ENCODE data around the gene SCG2.
A peak's percentile ranks its signal among the peaks of the same experiment; 100 is the strongest.

The SCG2 gene, protein sequence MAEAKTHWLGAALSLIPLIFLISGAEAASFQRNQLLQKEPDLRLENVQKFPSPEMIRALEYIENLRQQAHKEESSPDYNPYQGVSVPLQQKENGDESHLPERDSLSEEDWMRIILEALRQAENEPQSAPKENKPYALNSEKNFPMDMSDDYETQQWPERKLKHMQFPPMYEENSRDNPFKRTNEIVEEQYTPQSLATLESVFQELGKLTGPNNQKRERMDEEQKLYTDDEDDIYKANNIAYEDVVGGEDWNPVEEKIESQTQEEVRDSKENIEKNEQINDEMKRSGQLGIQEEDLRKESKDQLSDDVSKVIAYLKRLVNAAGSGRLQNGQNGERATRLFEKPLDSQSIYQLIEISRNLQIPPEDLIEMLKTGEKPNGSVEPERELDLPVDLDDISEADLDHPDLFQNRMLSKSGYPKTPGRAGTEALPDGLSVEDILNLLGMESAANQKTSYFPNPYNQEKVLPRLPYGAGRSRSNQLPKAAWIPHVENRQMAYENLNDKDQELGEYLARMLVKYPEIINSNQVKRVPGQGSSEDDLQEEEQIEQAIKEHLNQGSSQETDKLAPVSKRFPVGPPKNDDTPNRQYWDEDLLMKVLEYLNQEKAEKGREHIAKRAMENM

DNA sequence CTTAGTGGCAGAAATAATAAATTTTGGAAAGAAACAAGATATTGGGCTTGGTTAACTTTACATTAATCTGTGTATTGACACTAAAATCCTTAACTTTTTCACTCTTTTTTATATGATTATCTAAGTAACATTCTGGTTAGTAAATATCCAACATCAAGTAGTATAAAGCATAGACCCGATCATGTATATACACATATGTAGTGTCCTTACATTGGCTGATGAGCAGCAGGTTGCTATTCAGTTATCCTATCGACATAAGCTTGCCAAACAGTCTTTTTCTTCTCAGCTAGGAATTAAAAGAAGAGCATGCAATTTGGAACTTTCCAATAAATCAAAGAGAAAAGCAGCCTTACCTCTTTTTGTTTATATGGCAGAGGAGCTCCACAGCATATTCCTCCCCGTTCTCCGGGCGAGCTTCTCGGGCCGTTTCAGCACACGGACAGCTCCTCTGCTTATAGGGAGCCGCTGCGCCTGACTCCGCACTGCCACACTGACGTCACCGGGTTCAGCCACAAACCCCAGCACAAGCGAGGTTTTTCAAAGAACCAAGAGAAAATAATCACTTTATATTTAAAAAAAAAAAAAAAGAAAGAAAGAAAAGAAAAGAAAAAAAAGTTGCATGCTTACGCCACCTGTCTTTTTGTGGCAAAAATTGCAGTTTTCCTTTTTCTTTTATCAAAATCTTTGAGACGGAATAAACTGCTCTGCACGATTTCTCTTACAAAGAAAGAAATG is at the start of gene SCG2:
Gene SCG2, minus strand, starts transcription at position 430 of the 735 bp plus-strand sequence. CDS start 3,079 bp downstream, outside the sequence.
- Histone ChIP-seq H3K9me3 (ENCODE audit: control insufficient read depth, low read length) (no peaks in the 10 kb centered on the region), H3K79me2 (no peaks in the 10 kb centered on the region), H3K4me2 (ENCODE audit: low read length) (peak within 1 kb of the TSS; percentile 2), H2AFZ (peak within 1 kb of the TSS; percentile 45), H3K27ac (peak within 1 kb of the TSS; percentile 25), H3K36me3 (ENCODE audit: control insufficient read depth, insufficient read depth, low read length) (no peaks in the 10 kb centered on the region), H3K4me1 (peaks cover 8% of the 10 kb centered on the region), H3K4me3 (ENCODE audit: low read depth, low read length) (no peak within 1 kb of the TSS), H3K27me3 (ENCODE audit: control insufficient read depth, insufficient read depth, low read length) (no peaks in the 10 kb centered on the region), H3K9ac (no peak within 1 kb of the TSS)
- TF ChIP-seq, protein P1, sequence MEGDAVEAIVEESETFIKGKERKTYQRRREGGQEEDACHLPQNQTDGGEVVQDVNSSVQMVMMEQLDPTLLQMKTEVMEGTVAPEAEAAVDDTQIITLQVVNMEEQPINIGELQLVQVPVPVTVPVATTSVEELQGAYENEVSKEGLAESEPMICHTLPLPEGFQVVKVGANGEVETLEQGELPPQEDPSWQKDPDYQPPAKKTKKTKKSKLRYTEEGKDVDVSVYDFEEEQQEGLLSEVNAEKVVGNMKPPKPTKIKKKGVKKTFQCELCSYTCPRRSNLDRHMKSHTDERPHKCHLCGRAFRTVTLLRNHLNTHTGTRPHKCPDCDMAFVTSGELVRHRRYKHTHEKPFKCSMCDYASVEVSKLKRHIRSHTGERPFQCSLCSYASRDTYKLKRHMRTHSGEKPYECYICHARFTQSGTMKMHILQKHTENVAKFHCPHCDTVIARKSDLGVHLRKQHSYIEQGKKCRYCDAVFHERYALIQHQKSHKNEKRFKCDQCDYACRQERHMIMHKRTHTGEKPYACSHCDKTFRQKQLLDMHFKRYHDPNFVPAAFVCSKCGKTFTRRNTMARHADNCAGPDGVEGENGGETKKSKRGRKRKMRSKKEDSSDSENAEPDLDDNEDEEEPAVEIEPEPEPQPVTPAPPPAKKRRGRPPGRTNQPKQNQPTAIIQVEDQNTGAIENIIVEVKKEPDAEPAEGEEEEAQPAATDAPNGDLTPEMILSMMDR (IDR thresholded peaks at IDR 0.05): peak; percentile 58

DNA sequence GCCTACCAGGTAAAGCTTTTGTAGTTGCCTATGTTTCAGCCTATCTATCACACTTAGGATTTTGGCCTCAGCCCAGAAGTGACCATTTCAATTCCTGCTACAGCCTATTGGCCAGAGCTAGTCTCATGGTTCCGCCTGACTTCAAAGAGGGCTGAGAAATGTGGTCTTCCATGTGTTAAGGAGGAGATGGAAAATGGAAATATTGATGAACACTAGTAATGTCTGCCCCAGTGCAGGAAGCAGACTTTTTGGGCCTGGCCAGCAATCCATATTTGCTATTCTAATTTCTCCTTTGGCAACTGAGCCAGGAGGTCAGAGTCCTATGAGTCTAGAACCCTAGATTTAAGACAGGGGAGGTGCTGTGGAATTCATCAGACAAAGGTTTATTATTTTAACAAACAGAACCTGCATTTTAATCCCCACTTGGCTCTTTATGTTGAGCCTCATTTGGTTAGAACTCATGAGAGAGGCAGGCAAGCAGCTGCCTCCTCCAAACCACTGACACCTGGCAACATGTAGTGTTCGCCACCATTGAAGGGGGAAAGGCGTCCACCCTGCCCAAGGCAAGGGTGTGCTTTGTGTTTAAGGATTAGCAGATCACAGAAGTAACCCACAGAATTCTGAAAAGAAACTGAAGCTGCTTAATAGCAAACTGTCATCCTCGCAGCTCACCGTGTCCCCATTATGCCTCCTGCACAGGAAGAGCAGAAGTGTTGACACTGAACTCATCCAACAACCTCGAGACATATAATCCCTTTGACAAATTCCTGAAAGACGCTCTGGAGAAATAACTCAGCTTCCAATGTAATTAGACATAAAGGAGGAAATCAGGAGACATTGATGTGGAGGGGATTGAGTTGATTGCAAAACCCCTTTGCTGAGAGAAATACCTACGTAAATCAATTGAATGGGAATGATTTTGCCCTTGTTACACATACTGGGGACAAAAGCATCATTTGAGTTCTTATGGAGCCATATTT is 47.7 kb upstream of the SCG2 start:
- H3K9me3 ChIP-seq (ENCODE audit: control insufficient read depth, low read length): no peaks in the 10 kb centered on the region
- H3K27me3 ChIP-seq (ENCODE audit: control insufficient read depth, insufficient read depth, low read length): no peaks in the 10 kb centered on the region
- no peak overlapping the region for H3K9ac ChIP-seq
- no peak overlapping the region for H3K4me2 ChIP-seq (ENCODE audit: low read length)
- TF ChIP-seq, protein P1 (IDR thresholded peaks at IDR 0.05): no peak
- H2AFZ ChIP-seq: peak overlapping the region; percentile 31
- H3K79me2 ChIP-seq: no peaks in the 10 kb centered on the region
- no peak overlapping the region for H3K4me3 ChIP-seq (ENCODE audit: low read depth, low read length)
- H3K36me3 ChIP-seq (ENCODE audit: control insufficient read depth, insufficient read depth, low read length): no peaks in the 10 kb centered on the region
- H3K4me1 ChIP-seq: peaks cover 21% of the 10 kb centered on the region
- H3K27ac ChIP-seq: no peak overlapping the region

DNA sequence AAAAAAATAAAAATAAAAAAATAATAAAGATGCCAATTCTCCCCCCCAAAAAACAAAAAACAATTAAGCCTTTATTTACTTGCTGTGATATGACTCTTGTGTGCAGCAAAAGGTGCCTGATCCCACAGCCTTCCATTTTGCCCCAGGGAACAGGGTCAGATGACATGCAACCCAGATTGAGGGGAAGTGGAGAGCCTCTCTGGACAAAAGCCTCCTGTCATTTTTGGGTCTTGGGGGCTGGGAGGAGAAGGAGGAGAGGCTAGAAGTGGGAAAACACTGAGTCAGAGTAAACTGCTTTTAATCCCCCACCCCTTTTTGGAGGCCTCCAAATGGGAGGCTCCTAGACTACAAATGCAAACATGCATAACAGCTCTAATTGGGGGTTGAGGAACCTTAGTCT is 46.6 kb upstream of the SCG2 start:
- Histone ChIP-seq H3K36me3 (ENCODE audit: control insufficient read depth, insufficient read depth, low read length) (no peaks in the 10 kb centered on the region), H3K9ac (no peak overlapping the region), H3K79me2 (no peaks in the 10 kb centered on the region), H3K27ac (no peak overlapping the region), H3K4me3 (ENCODE audit: low read depth, low read length) (no peak overlapping the region), H3K9me3 (ENCODE audit: control insufficient read depth, low read length) (no peaks in the 10 kb centered on the region), H3K27me3 (ENCODE audit: control insufficient read depth, insufficient read depth, low read length) (no peaks in the 10 kb centered on the region), H2AFZ (no peak overlapping the region), H3K4me1 (peaks cover 21% of the 10 kb centered on the region), H3K4me2 (ENCODE audit: low read length) (no peak overlapping the region)
- TF ChIP-seq, protein P1 (IDR thresholded peaks at IDR 0.05): no peak

DNA sequence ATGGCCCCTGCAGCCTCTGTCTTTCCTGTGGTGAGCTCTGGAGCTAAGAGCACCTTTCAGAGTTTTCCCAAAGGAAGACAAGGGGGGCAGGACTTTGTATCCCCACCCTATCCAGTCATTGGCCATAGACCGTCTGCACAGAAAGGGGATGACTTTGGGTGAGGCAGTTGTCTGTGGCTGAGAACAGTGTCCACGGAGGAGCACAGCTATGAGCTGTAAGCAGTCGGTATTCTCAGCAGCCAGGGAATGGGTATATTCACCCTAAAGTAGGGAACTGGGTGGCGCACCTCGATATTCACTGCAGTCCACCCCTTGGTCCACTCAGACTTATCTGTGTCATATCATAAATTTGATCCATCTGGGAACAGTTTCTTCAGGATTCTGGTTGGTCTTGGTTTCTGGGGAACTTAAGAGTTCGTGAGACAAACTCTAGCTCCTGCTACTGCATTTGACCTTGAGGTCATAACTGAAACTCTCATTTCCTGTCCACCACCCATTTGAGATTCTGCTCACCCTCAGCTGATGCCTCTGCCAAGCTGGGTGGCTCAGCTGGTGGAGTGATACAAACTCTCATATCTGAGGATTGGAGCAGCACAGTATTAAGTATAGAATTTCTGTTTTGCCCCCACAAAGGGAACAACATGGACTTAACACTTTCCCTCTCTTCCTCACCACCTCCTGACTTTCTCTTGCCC is 45.2 kb upstream of the SCG2 start:
- H3K4me2 ChIP-seq (ENCODE audit: low read length): no peak overlapping the region
- peaks cover 29% of the 10 kb centered on the region for H3K4me1 ChIP-seq
- H3K27me3 ChIP-seq (ENCODE audit: control insufficient read depth, insufficient read depth, low read length): no peaks in the 10 kb centered on the region
- H3K36me3 ChIP-seq (ENCODE audit: control insufficient read depth, insufficient read depth, low read length): no peaks in the 10 kb centered on the region
- H2AFZ ChIP-seq: peak overlapping the region; percentile 39
- no peaks in the 10 kb centered on the region for H3K79me2 ChIP-seq
- H3K4me3 ChIP-seq (ENCODE audit: low read depth, low read length): no peak overlapping the region
- H3K27ac ChIP-seq: no peak overlapping the region
- TF ChIP-seq, protein P1 (IDR thresholded peaks at IDR 0.05): no peak
- no peak overlapping the region for H3K9ac ChIP-seq
- H3K9me3 ChIP-seq (ENCODE audit: control insufficient read depth, low read length): no peaks in the 10 kb centered on the region
